COLO668 (cell line): ENCODE results near the gene ZBTB43.

Experiments used
- DNase-seq: peaks from one replicate; lab custom pipeline; 2025; ENCODE audit not compliant: unreplicated experiment; lab: John Stamatoyannopoulos, UW

ZBTB43 gene

DNA sequence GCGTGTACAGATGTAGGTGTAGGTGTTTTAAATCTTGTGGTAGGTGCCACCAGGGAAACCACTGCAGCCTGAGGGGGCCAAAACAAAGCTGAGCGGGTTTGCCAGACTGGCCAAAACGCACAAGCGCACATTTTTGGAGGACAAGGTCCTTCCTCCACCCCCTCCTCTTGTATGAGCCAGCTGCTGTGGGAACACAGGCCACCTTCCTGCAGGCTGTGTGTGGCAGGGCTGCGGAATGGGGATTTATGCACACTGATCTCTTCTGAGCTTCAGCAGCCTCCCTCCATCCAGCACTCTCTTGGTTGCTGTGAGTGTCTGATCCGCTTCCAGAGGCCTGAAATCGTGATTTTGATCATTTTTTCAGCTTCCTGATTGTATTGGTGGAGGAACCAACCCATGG is 22.4 kb downstream of the ZBTB43 start:
- DNase-seq, result no peak

DNA sequence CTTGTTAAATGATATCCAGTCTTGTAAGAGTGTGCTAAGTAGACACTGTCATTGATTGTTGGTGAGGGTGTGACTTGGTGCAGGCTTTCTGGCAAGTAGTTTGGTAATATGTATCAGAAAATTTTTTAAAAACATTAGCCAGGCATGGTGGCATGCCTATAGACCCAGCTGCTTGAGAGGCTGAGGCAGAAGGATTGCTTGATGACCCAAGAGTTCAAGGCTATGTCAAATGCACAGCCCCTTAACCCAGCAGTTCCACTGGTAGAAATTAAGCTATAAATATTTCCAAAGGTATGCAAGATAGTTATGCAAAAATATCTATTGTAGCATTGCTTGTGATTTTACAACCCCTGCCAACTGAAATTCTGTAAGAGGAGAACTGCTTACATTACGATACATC is 24.2 kb downstream of the ZBTB43 start:
- DNase-seq, result no peak

DNA sequence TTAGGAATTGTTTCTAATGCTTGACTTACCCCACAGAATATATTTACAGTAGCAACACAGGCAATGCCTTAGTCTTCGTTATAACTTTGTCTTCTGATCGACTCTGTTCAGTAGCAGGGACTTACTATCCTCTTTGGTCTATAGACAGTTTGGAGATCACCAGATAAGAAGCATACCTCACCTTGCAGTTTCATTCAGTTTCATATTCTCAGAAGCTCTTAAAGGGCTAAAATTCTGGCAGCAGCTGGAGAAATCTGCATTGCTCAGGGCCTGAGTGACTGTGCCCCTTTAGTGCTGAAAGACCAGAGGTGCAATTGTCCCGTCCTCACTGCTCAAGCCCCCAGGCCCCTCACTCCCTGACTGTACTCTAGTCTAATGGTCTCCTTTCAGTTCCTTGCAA is 26.0 kb downstream of the ZBTB43 start:
- no peak for DNase-seq

DNA sequence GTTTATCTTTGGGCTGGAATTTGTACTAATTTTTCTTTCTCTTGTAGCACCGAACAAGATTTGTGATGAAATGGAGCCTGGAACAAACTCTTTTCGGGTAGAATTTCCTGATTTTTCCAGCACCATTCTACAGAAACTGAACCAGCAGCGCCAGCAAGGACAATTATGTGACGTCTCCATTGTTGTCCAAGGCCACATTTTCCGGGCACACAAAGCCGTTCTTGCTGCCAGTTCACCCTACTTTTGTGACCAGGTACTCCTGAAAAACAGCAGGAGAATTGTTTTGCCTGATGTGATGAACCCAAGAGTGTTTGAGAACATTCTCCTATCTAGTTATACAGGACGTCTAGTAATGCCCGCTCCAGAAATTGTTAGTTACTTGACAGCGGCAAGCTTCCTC is 27.6 kb downstream of the ZBTB43 start:
- no peak for DNase-seq

DNA sequence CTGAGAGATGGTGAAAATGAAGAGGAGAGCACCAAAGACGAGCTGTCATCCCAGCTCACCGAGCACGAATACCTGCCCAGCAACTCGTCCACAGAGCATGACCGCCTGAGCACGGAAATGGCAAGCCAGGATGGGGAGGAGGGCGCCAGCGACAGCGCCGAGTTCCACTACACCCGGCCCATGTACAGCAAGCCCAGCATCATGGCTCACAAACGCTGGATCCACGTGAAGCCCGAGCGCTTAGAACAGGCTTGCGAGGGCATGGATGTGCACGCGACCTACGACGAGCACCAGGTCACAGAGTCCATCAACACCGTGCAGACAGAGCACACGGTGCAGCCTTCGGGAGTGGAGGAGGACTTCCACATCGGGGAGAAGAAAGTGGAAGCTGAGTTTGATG is 28.2 kb downstream of the ZBTB43 start:
- DNase-seq, result no peak

DNA sequence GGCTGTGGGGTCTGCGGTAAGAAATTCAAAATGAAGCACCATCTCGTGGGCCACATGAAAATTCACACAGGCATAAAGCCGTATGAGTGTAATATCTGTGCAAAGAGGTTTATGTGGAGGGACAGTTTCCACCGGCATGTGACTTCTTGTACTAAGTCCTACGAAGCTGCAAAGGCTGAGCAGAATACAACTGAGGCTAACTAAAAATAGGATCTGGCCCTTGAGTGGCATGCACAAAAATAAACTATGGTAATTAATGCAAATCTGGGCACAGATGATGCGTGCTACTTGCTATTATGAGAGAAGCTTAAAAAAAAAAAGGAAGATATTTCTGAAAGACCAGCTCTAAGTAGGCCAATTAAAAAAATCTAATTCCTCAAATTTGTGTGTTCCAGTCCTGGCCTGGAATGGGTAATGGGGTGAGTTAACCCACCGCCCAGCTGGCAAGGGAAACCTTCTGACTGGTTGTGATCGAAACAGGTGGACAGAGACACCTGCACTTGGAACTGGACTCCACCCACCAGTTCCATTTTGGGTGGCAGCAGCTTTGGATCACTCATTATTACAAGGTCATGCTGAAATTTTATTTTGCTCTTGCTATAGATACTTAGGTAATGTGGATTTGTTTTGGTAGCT is 29.0 kb downstream of the ZBTB43 start:
- no peak for DNase-seq

DNA sequence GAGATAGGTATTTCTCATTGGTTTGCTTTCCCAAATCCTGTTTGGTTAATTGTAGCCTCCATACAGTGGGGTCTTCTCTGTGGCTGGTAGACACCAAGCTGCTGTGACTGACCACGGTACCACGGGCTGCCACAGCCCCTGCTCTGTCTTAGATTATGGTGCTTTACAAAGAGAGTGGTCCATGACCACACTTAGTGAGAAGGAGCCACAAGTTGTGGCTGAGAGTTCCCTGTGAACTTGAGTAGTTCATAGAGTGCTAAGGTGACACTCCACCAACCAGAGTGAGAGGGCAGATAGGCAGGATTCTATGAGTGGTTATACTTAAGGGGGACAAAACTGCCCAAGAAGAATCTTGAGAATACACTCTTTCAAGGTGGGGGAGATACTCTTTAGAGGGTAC is 29.8 kb downstream of the ZBTB43 start:
- DNase-seq, result no peak

DNA sequence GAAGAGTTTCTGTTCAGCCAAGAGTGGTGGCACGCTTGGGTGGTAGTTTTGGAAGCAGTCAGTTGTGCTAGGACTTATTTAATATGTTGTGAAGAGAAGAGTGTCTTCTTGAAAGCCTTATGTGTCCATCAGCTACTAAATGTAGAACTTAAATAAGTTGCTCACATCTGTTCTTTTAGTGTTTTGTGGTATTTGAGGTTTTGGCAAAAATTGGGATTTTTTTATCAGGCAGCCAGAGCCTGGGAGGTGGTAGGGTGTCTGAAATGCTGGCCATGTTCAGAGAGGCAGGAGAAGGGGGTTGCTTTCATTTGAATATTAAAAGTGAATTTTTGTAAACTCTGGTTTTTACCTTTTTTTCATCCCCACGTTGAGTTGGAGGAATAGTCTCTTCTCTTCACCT is 31.4 kb downstream of the ZBTB43 start:
- no peak for DNase-seq

DNA sequence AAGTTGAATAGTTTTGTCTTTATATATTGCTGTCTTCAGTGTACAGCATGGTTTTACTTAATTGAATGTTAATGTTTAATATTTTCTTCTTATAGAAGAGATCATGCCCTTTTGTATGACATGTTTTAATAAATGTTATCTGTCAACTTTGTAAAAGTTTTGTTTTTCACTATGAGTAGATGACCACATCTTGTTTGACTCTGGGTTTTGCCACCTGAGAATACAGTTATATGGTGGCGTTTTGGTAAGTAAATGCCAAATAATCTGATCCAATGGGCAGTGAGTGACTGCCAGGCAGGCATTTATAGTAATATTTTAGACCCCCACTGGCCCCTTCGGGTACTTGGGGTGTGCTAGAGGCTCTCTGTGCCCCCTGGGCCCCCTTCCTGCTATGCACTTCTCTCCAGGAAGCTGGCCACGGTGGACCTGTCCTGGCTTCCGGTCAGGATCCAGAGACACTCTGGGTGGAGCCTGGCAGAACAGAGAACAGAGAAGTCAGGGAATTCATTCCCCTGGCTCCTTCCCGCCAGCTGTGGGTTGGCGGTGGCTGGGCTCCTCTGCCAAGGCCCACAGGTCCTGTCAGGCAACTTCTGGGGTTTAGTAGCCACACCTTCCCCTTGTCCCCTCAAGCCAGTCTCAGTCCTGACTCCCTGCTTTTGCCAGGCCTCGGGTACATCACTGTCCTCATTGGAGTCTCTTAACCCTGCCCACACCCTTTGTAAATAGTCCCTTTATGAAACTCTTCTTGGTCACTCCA is 33.4 kb downstream of the ZBTB43 start:
- DNase-seq, result no peak

DNA sequence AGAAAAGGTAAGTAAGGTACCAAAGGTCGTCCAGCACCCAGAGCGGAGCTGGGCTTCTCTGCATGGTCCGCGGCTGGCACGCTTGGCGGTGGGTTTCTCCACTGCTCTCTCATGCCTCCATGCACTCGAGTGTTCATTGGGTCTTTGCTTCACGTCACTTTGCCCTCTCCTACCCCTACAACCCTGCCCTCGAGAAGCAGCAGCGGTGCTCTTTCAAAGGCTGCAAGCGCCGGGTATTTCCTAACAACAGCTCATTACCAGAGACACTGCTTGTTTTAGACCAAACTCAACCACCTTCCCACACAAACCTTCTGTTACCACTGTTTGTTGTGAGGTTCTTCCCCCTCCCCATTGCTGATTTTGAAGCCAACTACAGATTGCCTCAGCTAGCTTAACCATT is 34.1 kb downstream of the ZBTB43 start:
- no peak for DNase-seq

DNA sequence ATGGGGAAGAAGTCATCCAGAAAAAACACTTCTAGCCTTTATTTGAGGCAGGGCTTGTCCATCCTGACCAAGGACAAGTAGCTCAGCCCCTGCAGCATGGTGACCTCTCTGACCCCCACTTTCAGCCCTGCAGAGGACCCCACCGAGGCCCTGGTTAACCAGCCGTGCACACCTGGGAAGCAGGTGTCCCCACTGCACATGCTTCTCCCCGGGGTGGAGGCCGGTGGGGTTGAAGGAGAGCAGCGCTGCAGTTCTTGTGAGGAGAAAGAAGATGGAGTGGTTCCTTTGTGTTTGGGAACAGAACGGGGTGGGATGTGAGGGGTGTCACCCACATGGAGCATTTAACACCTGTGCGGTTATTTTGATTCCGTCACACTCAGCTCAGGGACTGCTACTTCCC is 34.5 kb downstream of the ZBTB43 start:
- no peak for DNase-seq

DNA sequence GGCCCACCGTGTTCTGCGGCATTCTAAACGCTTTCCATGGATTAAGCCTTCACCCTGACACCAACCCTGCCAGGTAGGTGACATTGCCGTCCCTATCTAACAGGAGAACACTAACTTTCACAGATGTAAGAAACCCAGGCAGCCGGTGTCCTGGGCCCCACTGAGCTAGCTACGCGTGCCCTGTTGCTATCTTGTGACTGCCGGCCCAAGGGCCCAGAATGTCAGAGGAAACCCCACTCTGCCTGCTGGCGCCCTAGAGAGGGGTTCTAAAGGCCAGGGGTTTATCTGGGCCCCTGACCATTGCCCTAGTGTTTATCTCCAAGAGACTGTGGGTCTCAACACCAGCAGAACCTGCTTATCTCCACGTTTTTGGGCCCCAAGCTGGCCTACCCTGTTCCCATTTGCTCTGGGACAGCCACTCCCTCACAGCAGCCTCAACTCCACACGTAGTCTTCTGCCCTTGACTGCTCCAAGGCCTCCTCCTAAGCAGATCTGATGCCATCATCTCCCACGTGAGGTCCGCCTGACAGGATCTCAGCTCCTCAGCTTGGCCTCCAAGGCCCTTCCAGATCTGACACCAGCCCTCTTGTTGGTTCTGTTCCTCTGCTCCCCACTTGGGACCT is 37.5 kb downstream of the ZBTB43 start:
- no peak for DNase-seq

DNA sequence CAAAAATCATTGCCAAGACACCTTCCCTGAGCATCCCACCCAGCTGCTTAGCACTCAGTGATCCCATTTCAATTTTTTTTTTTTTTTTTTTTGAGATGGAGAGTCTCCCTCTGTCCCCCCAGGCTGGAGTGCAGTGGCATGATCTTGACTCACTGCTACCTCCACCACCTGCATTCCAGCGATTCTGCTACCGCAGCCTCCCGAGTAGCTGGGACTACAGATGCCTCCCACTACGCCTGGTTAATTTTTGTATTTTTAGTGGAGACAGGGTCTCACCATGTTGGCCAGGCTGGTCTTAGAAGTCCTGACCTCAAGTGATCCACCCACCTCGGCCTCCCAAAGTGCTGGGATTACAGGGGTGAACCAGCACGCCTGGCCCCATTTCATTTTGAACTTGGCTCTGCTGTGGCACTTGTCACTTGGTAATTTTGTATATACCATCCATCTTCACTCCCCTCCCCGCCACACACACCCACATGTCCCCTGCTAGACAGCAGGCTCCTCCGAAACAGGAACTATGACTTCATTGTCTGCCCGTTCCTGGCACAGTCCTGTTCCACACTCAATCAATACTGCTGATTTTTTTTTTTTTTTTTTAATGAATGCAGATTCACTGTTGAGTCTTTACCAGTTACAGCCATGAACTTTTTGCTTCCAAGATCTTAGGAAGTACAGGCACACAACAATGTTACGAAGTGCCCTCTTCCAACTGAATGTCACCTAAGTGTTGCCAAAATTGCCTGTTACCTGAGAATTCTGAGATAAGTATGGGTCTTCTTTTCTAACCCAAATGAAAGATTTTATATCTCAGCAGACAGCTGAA is 38.3 kb downstream of the ZBTB43 start:
- no peak for DNase-seq

DNA sequence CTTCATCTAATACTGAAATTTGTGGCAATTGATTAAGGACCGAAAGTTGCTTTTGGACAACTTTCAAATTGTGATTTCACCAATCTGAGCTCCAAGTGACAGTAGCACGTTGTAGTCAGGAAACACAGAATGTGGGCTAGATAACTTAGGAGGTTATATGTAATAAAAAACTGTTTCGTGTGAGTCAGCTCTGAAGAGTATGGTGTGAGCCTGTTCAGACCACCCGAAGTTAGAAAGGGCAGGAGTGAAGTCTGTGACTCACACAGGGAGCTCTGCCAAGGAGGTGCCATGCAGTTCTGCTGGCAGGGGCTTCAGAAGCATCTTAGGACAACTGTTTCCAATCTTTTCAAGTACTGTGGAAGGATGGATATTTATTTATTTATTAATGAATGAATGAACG is 39.2 kb downstream of the ZBTB43 start:
- DNase-seq, result no peak

DNA sequence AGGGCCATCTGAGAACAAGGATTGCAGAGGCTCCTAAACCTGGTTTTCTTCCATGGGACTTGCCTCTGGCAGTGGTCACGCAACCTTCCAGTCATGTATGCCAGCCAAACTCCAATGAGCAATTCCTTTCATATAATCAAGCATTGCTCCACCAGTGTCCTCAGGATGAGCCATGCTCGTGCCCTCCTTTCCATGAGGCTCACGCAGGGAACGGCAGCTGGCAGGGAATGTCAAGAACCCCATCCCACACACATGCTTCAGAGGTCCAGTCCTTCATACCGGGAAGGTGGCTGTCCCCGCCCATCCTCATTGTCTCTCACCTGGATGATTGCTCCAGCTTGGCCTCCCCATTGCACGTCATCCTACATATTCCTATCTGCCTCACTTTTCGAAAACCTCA is 42.2 kb downstream of the ZBTB43 start:
- no peak for DNase-seq

DNA sequence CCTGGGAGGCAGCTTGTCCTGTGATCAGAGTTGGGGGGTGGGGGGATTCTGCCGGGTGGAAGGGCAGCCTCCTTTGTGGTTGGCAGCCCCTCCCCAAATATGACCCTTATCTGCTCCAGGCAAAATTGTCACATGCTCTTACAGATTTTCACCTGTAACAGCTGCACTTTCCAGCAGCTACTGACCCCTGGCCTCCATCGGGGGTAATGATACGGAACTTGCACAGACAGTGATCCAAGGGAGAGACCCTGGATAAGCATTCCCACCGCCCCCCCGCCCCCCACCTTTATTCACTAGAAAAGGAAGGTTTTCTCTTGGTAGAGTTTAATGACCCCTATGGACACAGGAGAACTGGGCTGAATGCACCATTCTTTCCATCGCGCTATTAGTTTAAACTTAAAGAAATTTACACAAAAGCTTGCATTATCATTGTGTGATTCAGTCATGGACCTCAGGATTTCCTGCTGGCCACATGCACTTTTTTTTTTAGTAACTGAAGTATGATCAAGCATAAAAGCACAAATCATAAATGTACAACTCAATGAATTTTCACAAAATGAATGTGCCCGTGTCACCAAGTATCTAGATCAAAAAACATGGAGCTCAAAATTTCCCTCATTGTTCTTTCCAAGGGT is 44.9 kb downstream of the ZBTB43 start:
- DNase-seq, result no peak

DNA sequence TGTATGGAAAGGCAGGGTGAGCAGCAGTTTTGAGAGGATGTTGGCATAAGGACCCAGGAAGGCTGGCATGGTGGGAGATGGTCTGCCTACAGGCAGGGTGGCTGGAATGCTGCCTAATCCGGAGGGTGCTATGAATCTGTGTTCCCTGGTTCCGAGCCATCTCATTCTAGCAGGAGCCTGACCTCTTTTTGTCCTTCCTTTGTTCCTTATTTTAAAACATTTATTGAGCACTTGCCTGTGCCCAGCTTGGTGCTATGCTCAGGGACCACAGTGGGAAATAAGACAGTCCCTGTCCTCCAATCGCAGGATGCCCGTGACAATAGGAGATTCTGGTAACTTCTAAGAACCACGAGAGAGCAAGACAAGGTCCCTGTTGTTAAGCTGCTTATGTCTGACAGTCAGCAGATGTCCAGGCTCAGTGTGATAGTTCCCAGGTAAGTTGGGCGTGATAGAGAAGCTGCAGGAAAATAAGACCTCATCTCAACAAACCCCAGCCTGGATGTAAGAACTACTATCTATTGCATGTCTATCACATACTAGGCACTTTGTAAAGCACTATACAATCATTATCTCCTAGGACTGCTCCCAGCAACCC is 46.5 kb downstream of the ZBTB43 start:
- no peak for DNase-seq

DNA sequence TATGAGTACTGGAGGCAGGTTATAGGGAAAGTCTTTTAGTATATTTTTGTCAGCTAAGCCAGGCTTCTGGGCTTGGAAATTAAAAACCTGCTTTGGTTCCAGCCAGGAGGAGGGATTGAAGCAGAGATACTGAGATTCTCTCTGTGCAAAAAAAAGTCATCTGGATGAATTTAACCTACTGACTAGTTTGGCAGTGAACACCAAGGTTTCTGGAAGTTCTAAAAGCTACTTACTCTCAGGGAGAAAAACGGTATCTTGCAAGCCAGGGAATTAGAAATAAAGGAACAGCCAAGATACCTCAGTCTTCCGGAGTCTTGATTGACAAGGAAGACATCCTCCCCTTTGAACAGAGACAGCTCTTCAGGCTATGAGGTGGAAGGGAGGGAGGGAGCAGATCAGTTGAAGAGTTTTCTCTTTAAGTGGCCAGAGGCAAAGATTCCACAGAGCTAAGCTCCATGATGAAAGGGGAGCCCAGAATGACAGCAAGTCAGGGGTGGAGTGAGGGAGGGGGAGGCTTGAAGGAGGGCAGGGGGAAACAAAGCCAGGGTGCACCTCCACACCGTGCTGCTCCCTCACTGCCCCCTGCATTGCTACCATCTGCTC is 47.3 kb downstream of the ZBTB43 start:
- DNase-seq, result no peak

DNA sequence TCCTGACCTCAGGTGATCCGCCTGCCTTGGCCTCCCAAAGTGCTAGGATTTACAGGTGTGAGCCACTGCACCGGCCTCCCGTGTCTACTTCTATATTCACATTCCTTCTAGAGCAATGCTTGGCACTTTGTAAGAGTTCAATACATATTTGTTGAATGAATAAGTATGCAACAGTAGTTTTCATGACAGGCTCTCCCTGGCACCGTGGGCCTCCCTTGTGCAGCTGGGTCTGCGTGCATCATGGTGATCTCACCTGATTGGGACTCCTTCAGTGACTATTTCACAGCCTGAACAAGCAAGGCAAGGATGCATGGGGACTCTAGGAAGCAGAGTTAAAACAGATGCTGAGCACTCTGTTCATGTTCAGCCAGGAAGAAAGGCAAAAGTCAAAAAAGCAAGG is 48.8 kb downstream of the ZBTB43 start:
- no peak for DNase-seq

DNA sequence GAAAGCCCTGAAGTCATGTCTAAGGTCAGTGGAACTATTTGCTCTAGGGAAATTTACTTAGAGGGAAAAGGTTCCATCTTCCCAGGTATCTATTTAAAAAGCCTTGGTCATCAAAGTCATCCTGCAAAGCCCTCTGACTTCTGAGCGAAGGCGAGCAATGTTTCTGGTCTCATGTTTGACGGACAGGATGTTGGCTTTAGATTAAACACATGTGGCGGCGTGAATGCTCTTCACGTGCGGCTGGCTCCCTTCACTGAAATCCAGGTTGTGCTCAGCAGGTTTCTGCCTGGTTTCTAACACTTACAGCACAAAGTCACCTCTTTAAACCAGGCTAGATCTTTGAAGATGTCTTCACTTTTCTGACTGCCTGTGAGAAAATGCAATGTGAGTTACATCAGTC is 49.9 kb downstream of the ZBTB43 start:
- no peak for DNase-seq
